GM21360 (cell line): Measurements from ENCODE around the gene STK33.

Experiments
- ATAC-seq: cut with Tn5 transposase; IDR thresholded peaks from one replicate; pipeline ENCODE4 v1.9.1; 2021; ENCODE audit warnings: mild to moderate bottlenecking, moderate library complexity; ENCODE audit not compliant: unreplicated experiment

Gene STK33

DNA sequence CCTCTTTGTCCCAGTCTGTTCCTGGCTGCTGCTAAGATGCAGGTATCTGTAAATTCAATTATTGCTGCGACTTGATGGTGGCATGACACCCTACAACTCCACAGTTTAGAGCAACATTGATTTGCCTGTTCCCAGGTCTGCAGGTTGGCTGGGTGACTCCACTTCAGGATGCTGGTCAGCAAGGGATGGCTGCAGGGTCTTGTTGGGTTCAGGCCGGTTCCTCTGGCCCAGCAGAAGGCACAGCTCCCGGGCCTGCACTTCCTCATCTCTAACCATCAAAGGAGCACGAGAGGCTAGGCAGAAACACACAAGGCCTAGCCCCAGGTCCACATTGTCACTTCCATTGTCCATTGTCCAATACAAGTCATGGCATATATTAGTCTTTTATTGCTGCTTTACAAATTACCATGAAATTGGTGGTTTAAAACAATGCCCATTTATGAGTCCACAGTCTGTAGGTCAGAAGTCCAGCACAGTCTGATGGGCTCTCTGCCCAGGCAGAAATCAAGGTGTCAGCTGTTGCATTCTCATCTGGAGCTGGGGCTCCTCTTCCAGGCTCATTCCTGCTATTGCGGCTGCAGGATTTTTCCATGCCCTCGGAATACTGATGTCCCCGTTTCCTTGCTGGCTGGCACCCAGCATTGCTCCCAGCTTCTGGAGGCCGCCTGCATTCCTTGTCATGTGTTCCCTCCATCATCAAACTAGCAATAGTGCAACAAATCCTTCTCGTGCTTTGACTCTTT, 233.8 kb downstream of the STK33 start:
- no peak for ATAC-seq

DNA sequence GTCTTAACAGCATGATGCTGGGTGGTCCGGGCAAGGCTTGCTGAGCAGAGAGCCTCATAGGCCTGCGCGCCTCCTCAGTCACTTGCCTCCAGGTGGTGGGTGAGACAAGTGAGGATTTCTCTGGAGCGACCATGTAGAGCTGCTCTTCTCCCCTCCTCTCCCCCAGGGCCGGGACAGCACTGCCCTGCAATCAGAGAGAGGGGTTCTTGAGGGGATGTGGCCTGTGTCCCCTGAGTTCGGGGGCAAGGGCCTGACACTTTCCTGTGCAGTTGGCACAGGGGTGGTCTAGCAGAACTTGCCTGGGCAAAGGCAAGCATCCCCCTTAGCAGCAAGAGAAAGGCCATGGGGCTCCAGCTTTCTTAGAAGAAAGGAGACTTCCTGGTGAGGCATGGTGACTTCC, 234.5 kb downstream of the STK33 start:
- no peak for ATAC-seq

DNA sequence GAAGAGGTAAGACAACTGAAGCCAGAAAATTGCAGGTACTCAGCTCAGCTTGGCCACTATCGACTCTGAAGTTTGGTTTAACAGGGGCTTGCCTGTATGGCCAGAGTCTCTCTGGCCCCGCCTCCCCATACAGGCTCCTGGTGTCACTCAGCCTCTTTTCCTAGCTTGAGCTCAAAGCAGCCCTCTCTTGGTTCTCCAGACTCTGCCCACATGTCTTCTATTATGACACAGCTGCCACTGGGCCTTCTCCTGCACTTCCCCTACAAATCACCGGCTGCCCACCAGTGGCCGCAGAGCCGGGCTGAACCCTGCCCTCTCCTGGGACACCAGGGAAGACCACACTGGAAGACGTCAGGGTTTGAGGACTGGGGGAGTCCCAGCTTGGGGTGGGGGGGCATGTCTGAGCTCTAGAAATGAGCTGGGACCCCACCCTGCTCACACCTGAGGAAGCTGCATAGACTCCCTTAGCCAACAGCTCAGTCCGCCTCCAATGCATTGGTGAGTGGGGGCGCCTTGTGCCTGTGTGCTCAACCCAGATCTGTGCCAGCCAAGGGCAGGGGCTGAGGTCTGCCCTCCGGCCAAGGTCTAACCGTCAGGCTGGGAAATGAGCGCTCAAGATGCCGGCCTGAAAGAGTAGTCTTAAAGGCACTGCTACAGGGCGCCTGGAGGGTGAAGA, 236.0 kb downstream of the STK33 start:
- no peak for ATAC-seq

- ATAC-seq: no peak
Observed at GRCh38 chr11:8357505-8357888, 236.5 kb downstream of the STK33 start.

DNA sequence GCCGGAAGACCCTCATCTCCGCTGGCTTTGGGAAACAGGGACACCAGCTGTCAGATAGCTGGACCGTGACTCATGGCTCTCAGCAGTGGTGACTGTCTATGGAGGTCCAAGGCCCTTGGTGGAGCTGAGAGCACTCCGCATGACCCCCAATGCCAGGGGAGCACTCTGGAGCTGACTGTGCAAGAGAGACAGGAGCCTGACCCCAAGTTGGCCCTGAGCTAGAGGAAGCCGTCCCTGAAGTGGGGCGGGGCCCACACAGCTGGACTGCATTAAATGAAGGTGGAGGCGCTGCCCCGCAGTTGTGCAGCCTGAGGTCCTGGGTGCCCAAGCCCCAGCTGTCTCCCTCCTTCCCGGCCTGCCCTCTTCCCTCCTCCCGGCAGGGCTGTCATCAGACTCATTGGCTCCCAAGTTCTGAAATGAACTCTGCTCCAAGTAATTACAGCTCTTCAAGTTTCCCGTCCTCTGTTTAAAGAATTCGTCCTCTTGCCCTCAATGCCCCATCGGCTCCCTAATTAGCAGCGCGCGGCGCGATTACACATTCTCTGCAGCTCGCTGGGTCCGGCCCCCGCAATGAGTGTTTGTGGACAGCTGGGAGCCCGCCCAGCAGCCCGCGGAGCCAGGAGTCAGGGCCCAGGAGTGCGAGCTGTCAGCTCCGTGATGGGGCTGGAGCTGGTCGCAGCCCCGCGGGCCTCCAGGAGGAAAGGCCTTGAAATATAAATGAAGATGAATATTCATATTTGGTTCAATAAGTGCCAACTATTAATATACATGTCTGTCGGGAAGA, 237.1 kb downstream of the STK33 start:
- ATAC-seq: no peak

DNA sequence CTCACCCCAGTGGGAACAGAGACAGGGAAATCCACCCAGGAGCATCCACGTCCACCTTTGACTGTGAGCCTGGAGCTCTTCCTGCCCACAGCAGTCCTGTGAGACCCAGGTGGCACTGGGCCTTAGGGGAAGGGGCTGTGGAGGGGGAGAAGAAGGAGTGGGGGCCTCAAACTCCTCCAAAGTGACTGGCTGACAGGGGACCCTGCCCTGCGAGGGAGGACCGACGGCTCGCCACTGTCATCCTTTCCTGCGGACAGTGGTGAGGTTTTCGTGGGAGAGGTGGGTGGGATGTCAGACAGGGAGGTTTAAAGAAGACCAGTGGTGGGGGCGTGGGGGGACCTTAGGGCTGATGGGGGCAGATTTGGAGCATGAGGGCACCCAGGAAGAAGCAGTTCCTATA, 237.8 kb downstream of the STK33 start:
- no peak for ATAC-seq

DNA sequence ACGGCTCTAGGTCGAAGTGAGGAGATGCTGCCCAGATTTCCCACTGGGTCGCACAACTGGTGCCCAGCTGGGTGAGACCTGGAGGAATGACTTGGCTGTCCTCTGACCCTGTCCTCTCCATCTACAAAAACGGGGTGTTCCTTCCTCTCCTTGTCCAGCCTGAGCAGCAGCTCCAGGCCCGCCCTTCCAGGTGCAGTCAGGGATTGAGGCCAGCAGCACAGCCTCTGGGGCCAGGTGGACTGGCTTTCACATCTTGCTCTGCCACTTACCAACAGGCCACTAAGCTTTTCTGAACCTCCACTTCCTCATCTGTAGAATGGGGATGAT, 238.6 kb downstream of the STK33 start:
- ATAC-seq: no peak

- ATAC-seq: no peak
Observed at GRCh38 chr11:8354622-8355415, 239.2 kb downstream of the STK33 start.

DNA sequence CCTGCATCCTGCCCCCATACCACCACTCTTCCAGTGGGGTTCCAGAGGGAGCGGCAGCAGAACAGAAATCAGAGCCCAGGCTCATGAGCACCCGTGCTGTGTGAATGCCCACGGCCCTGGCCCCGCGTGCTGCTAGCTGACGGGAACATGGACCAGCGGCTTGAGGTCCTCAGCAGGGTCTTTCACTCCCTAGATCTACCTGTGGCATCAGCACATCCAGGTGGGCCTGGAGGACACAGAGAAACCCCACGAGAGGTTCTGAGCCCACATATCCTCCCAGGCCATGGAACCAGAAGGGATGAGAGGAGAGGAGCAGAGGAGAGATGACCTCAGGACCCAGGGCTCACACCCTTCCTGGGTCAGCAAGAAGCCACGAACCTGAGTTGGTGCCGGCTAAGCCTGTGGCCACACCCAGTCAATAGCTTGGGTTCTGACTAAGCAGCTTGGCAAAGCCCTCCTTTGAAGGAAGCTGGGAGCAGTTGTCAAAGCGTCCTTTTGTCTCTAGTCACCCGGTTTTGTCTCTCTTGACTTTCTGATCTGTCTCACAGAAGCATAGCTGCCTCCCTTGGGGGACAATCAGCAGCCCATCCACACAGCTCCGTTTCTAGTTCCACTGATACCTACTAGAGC, 241.0 kb downstream of the STK33 start:
- ATAC-seq: no peak

DNA sequence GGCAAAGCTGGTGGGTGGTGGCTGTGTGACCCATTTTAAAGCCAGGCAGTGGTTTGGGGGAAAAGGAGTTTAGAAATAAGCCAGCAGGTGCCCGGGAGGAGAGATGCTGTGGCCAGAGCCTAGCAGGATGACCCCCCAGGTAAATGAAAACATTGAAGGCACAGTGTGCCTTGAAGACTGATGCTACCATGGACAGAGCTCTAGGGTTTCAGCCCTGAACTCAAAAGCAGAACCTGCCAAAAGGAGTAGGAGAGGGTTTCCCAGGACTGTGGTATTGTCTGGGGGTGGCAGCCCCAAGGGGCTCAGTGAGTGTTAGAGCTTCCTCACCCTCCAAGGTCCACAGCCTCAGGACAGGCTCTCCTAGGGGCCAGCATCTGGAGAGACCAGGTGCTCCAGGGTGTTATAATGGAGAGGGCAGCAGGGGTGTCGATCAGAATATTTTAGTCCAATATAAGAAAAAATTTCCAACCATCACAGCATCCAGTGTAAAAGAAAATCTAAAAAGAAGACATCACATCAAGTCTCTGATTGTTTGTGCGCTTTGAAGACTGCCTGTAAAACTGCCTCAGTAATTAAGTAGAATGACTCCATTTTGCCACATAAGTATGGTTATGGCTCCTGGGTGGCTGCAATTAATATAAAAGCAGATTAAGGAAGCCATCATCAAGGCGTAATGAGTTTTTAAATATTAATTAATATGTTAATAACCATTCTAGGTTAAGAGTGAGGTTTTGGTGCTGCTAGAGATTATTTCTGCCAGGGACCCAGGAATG, 241.7 kb downstream of the STK33 start:
- no peak for ATAC-seq

GRCh38 chr11:8351223-8351622, 242.8 kb downstream of the STK33 start:
- no peak for ATAC-seq

GRCh38 chr11:8347978-8348377, 246.1 kb downstream of the STK33 start:
- no peak for ATAC-seq

GRCh38 chr11:8346157-8346755, 247.8 kb downstream of the STK33 start:
- ATAC-seq: no peak

DNA sequence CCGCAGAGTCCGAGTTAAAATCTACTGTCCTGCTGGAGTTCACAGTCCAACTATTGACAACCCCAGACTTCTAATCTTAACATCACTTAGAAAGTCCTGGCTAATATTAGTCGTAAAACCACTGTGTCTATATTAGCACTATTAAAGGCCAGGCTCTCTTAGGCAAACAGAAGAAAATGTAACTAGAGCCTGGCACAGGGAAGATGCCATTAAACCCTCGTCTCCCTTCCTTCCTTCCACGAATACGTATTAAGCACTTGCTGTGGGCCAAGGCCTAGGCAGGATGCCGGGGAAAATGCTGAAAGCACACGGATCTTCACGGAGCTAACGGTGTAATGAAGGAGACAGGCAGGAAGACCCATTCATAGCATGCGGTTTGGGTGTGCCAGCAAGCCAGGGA, 248.8 kb downstream of the STK33 start:
- no peak for ATAC-seq

DNA sequence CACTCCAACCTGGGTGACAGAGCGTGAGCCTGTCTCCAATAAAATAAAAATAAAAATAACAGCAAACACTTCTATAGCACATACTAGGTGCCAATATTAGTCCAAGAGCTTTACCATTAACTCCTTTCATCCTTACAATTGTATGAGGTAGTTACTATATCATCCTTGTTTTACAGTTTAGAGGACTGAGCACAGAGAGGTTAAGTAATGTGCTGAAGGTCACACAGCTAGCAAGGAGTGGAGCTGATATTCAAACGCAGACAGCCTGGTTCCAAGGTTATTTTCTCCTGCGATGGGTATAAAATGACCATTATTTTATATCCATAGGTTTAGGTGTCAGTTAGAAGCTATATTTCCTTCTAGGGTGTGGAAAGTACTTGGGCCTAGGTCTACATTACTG, 249.7 kb downstream of the STK33 start:
- no peak for ATAC-seq

- ATAC-seq: peak; percentile 70
Observed at GRCh38 chr11:8342821-8343681, 251.0 kb downstream of the STK33 start.

GRCh38 chr11:8341996-8342395, 252.0 kb downstream of the STK33 start:
- no peak for ATAC-seq
